ENCODE measurements around the gene EDN1.

The EDN1 gene

DNA sequence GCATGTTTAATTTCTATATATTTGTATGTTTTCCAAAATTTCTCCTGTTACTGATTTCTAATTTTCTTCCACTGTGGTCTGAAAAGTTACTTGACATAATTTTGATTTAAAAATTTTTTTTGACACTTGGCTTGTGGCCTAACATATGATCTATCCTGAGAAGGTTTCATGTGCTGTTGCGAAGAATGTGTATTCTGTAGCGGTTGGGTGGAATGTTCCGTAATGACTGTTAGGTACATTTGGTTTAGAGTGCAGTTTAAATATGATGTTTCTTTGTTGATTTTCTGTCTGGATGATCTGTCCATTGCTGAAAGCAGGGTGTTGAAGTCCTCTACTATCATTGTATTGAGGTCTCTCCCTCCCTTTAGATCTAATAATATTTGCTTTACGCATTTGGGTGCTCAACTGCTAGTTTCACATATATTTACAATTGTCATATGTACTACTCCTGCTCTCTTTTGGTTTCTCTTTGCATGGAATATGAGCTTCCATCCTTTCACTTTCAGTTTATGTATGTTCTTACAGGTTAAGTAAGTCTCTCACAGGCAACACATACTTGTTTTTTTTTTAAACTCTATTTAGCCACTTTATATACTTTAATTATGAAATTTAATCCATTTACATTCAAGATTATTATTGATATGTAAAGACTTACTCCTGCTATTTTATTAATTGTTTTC is 19.5 kb upstream of the EDN1 start:
- no peak for DNase-seq

DNA sequence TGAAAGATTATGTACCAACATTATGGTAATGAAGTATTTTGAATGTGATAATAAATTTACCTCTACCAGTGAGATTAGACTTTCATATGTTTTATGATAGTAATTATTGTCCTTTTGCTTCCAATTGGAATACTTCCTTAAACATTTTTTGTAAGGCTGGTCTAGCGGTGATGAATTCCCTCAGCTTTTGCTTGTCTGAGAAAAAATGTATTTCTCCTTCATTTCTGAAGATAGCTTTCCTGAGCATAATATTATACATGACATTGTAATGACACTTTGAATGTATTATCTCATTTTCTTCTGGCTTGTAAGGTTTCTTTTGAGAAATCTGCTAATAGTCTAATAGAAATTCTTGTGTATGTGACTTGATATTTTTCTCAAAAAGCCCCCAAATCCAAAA is 18.6 kb upstream of the EDN1 start:
- no peak for DNase-seq

DNA sequence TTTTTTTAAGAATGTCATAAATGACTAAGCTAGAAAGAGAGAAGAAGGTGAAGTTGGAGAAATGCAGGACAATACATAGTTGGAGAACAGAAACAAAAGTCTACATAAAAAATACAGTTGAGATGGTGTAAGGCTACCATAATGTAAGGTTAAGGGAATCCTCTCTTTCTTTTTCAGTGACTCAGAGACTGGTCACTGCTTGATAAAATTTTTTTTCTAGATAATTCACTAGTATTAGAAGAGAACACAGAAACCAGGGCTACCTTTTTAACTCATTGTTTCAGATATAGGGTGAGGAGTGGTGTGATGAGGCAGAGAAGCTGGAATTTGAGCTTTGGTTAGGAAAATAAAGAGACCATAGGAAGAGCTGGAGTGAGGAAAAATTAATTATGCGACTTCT is 18.2 kb upstream of the EDN1 start:
- no peak for DNase-seq

DNA sequence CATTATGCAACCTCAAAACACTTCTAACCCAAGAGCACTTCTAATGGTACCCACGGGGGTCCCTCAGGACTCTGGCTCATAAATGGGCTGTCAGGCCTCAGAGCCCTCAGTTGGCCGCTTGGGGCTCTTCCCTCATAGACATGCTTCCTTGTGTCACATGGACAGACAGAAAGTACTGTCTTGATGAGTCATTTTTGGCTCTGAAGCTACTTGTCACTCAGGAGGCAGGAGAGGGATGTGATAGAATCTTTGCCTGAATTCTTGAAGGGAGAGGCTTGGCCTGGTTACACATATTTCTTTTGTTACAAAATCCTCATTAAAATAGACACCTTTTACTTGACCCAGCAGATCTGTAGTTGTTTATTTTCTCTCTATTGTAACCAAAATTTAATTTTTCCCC is 15.1 kb upstream of the EDN1 start:
- no peak for DNase-seq

DNA sequence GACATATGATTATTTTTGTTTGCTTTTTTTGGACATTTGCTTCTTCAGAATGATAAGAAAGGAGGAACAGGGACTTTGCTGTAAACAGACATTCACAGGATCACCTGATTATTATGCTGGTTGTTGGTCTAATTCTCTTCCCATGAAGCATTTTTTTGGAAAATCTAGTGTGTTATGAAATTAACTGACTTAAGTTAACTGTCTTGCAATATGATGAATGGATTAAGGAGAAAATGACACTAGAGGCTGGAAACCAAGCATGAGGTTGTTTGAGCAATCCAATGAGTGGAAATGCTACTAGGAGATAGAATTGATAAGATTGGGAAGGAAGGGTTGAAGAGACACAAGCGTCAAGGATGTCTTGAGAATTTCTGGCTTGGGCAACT is 13.2 kb upstream of the EDN1 start:
- no peak for DNase-seq

DNA sequence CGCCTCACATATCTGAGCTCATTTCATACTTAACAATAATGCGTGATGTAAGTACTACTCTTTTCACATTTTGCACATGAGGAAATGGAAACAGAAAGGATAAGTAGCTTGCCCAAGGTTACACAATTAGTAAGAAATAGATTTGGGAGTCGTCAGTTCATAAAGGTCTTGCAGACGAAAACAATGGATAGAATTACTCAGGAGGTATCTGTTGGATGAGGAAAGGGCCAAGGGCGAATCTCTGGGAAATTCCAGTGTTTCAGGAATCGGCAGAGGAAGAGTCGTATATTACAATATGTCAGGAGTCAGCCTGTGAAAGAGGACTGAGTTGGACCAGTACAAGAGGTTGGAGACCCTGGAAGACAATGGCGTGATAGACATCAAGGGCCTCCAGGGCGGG is 12.8 kb upstream of the EDN1 start:
- no peak for DNase-seq

DNA sequence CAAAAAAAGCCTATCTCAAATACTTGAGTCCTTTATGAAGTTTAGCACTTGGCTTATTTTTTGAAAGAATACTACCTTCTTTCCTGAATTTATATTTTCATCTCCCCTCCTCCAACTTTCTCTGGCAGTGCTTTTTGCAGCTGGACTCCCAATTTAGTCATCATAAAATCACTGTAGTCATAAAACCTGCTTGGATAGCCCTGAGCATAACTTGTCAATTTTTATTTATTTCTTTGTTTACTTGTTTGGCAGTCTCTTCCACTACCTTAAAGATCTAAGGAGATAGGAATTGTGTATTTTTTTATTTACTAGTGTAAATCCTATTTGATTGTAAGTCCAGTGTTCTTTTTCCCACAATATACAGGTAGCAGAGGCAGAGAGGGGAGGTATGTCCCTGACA is 11.2 kb upstream of the EDN1 start:
- DNase-seq, result no peak

DNA sequence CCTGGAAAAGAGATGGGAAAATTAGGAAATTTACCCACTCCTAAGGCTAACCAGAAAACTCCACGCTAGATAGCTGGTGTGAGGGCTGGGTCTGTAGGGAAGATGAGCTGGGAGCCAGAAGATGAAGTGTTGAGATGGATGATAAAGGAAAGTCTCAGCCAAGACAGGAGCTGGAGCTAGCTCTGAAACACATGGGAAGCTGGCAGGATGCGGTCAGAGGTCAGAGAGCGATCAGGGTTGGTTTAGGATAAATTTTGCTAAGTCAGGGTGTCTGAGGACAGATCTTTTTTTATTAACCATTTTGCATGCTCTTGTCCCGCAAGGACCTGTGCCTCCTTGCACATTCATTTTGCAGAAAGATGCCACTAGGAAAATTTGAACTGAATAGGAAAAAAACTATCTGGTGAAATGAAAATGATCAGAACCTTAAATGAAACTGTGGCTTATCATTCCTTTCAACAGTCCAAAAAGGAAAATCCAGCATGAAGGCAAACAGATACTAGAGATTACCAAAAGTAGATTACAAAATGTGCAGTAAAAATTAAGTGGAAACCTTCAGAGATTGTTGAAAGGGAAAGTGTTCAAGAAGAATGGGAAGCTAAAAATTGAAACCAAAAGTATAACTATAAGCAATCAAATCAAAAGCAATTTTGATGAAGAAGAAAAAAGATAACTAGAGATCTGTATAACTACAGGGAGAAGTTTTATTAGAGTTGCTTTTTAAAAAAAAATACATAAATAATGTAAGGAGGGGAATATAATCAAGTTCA is 10.7 kb upstream of the EDN1 start:
- no peak for DNase-seq

DNA sequence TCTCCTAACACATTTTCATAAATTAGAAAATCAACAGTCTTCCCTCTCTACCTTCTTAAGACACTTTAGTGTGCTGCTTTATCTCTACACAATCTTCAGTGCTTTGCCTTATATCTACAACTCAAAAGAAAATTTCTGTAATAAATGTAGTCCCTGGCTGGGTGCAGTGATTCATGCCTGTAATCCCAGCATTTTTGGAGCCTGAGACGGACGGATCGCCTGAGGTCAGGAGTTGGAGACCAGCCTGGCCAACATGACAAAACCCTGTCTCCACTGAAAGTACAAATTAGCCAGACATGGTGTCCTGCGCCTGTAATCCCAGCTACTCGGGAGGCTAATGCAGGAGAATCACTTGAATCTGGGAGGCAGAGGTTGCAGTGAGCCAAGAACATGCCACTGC is 9.7 kb upstream of the EDN1 start:
- no peak for DNase-seq

DNA sequence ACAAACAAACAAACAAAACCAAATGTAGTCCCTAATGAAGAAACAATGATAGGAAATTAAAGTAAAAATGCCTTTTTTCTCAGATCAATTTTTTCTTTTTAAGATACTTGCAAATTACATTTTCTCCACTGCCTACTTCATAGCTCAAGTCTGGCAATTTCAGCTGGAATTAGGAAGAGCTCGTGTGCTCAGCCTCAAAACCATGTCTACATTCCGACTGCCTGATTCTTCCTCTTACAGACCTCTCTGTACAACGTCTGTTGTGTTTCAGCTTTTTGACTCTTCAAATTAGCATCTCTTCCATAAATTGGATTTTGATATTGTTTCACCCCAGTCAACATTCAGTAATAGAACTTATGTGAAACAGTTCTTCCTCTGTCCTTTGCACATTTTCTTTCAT is 9.3 kb upstream of the EDN1 start:
- DNase-seq, result no peak

DNA sequence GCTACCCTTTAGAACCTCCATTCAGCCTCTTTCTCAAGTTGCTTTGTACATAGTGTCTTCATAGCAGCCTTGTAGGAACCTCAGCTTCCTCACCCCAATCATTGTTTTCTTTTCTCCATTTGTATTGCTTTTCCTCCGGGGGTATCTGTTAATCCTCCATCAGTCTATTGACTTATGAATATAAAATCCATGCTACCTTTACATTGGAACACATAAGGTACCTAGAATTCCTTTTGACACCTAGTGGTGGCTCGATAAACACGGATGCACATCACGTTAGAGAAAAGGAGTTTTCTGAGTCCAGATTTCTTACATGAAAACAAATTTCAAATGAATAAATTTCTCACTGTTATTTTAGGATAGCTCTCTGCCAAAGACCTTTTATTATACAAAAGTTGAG is 6.3 kb upstream of the EDN1 start:
- no peak for DNase-seq

DNA sequence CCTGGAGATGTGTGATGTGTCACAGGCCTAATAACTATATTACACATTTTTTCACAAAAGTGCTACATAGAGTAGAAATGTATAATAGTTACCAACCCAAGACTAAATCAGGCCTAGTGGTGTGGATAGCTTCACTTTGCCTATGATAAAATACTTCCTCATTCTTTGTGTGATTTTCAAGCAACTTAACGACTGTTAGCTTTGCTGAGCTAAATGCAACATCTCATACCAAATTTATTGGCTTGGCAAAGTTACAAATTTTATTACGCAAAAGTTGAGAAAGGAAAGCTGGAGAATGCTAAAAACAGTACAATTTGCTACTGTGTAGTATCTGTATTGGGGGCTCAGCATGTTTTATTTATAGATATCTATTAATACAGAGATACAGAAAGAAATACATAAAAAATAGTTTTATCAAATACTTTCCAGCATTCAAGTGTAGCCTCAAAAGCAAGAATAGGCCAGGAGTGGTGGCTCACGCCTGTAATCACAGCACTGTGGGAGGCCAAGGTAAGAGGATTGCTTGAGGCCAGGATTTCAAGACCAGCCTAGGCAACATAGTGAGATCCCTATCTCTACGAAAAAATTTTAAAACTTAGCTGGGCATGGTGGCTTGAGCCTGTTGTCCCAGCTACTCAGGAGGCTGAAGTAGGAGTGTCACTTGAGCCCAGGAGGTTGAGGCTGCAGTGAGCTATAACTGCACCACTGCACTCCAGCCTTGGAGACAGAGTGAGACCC is 3.6 kb upstream of the EDN1 start:
- DNase-seq, result no peak

DNA sequence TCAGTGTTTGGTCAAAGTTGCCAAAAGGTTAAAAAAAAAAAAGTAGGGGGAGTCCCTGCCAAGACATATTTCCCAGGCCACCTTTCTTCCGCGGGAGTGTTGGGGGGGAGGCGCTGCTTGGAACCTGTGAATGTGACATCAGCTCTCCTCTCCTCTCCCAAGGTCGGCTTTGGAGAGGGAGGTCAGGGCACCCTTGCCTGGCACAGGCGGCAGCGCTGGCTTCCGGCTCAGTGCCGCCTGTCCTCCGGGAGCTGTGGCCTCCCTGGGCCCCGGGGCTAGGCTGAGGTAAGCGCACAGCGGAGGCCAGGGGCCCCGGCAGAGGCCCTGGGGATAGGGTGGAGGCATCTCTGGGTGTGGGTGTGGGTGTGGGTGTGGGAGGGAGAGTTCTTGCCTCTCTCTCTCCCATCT is 1.9 kb upstream of the EDN1 start:
- DNase-seq, result no peak

DNA sequence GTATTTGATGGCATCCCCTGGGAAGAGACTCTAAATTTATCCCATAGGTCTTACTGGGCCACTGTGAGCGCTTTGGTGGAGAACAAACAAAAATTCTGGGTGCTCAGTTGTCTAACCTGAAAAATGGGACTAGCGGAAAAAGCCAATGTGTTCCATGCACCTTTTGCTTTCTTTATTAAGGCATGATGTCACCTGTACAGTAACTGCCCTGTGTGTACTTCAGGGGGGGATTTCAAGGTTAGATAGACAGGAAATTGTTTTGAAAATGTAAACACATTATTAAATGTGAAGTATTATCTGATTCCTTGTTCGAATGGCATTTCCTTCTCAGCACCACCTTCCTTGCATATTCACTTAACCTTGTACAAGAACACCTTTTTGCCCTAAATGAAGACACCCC is 1.2 kb upstream of the EDN1 start:
- DNase-seq, result no peak

DNA sequence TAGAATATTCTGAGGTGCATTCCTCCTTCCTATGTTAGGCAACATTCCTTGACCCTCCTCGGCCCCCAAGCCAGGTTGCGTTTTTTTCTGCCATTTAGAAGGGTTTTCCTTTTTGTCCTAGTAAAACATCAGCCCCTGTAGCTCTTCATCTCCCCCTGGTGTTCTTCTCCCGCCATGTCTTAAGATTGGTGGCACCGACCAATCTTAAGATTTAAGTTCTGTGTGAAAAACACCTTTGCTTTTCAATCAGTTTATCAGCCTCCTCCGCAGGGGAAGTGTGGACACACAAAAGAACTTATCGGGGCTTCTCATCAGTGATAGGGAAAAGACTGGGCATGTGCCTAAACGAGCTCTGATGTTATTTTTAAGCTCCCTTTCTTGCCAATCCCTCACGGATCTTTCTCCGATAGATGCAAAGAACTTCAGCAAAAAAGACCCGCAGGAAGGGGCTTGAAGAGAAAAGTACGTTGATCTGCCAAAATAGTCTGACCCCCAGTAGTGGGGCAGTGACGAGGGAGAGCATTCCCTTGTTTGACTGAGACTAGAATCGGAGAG is 719 bp upstream of the EDN1 start:
- DNase-seq, result no peak

DNA sequence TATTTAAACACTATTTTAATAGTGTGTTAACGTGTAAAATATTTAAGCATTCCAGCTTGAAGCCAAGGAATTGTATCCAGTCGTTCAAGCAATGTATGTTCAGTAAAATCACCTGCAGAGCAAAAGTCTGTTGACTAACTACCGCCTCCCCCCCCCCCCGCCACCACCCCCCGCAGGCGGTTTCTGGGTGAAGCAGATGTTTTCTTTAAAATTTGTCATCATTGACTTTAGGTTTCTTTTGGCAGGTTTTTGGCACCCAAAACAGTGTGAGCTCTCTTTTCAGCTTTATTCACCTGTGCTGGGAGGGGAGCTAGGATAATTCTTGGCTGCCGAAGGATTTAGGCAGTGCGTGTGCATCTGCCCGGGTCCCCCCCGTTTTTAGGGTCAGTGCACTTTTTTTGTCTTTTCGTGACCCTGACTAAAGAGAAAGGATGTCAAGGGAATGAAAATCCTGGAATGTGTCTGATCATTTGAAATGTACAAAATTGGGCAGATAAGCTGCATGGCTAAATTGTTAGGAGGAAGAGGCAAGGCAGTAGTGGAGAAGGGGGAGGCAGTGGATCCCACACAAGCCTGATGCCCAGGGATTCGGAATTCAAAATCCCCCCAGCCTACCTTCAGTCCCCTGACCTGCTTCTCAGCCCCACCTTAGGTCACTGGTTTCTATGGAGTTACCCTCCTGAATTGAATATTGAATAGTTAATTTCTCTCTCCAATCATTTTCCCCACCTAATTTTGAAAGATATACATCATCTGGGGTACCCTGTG is 1.1 kb downstream of the EDN1 start:
- no peak for DNase-seq

DNA sequence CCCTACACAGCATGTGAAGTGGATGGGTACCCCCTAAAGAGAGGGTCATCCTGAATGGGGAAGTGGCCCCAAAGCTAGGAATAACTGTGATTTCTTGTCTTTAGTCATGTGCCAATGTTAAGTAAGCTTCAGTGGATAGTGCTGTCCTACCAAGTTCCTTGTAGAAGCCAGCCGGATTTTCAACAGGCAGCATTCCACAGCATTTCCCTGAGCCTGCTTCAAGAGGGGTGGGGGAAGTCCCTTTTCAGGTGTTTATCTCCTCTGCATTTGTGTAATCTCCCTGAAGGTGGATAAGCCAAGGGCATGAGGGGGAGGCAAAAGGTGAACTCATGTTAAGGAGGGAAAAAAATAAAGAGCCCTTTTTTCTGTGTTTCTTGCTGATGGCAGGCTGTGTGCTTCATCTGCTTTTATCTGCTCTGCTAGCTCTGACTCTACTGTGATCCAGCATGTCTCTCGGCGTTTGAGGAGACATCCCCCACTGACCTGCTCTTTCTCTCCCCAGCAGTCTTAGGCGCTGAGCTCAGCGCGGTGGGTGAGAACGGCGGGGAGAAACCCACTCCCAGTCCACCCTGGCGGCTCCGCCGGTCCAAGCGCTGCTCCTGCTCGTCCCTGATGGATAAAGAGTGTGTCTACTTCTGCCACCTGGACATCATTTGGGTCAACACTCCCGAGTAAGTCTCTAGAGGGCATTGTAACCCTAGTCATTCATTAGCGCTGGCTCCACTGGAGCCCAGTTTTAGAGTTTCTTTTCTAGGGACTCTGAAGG is 1.9 kb downstream of the EDN1 start:
- DNase-seq, result no peak

DNA sequence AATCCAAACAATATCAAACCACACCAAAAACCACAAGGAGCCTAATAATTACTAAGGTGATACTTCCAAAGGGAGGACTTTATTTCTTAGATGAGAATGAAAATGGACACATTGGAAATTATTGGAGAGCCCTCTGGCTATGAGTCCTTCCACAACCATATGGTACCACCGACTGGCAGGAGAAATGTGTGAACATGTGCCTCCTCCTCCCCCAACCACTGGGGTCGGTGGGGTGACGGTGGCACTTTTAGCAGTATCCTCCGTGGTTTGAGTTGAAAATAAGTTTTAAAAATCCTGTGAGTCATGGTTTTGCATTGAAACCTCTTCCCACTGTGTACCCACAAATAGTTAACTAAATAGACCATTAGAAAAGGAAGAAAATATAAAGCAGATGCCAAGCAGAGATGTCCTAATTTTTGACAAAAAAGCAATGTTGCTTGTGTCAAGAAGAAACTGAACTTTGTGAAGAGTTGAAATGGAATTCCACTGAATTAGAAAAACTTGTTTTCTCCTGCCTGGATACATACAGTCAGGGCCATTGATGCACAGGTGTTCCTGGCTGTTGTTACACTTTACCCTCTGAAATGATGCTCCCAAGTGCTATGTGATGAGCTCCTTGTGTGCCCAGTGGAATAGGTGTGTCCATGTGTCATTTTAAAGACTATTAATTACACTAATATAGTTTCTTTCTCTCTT is 3.2 kb downstream of the EDN1 start:
- no peak for DNase-seq

DNA sequence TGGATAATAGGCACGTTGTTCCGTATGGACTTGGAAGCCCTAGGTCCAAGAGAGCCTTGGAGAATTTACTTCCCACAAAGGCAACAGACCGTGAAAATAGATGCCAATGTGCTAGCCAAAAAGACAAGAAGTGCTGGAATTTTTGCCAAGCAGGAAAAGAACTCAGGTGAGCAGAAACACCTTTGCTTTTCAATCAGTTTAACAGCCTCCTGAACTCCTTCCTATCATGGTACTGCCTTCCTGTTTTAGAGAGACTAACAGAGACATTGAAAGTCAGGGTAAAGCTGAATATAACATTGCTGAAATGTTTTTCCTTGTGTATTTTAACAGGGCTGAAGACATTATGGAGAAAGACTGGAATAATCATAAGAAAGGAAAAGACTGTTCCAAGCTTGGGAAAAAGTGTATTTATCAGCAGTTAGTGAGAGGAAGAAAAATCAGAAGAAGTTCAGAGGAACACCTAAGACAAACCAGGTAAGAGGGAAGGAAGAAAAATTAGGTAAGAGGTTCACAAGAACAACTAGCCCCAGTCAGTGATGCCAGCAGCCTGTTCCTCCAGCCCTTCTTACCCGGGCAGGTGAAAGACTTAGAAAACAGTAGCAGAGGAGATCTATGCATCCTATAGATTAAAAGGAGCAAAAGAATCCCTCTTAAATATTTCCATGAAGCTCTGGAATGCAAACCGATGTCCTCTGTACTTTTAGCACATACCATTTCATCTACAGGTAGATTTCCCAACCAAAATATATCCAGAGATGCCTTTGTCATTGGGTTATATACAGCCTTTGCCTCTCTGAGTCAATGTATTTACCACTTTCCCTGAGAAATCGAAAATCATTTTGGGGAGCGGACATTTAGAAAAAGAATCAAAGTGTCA is 4.0 kb downstream of the EDN1 start:
- DNase-seq, result no peak

DNA sequence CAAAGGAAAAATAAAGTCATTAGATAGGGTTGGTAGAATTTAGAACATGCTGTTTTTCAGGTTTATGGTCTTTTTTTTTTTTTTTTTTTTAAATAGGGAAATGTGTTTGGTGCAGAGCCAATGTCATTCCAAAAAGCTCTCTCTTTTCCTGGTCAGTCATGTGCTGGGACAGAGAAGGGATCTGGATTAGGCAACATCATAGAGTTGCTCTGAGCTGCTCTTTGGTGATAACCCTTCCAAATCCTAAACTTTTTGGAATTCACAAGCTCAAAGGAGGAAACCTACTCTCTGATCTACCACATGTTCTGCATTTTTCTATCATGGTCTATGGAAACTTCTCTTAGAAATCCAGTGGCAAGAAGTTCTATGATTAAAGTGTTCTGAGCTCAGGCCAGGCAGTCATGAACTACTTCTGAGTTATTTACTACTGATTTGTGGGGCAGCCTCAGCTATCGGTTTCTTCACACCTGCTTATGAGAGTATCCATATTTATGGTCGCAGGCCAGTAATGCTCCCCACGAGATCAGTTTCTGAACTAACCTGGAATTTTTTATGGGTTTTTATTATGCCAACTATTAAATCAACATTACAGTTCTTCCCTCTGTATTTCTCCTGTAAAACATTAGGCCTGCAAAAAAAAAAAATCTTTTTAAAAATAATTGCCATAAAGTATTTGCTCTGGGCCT is 4.8 kb downstream of the EDN1 start:
- DNase-seq, result no peak
